Measurements from ENCODE around the gene PHETA2. TPM values are rescaled to one million over a fixed set of nuclear protein-coding genes. Genes with fewer than 3 reads are reported as not detected.

PHETA2 gene
- total RNA-seq, 4 donors from 2014 or later = 16.6 to 34.6 (median 25.4) TPM

DNA sequence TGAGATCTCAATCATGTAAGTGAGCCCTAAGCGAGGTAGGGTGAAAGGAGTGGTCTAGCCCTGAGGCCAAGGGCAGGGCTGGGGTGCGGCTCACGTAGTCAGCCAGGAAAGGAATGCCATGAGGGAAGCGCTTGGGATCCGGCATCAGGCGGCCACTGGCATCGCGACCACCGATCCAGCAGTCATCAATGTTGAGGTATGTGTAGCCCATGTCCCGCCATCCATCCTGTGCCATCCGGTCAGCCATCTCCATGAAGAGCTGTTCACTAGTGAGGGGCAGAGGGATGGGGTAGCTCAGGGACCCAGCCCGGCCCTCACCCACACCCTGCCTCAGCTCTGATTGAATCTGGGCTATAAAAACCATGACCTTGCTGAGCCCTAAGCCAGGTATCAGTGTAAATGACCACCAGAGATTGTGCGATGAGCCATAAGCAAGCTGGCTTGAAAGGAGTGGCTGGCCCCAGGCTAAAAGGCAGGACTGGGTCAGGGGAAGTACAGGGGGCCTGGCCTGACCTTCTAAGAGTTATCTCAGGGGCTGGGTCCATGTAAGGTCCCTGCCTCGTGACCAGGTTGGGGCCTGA, 6.3 kb upstream of the PHETA2 start:
- intact Hi-C loops (cut with DNase I) = no loop called here
- DNase-seq (ENCODE audit: extremely low spot score) = no peak
- Histone ChIP-seq H3K36me3 (peaks cover 30 to 54% (median 49%) of the 10 kb centered on the region in 4 donors), H3K4me3 (no peak overlapping the region), H3K9me3 (no peaks in the 10 kb centered on the region), H3K27me3 (no peaks in the 10 kb centered on the region), H3K27ac (replicated peaks in 1 of 4) (no peak overlapping the region), H3K4me1 (peaks cover 20 to 41% (median 31%) of the 10 kb centered on the region in 4 donors)
- no peak for TF ChIP-seq POLR2A (IDR thresholded peaks at IDR 0.05; ENCODE audit: low read depth)
- no peak for TF ChIP-seq POLR2AphosphoS5 (IDR thresholded peaks at IDR 0.05)
- TF ChIP-seq EP300 (IDR thresholded peaks at IDR 0.05) = no peak
- no peak for TF ChIP-seq CTCF (IDR thresholded peaks at IDR 0.05)
- WGBS = 91% methylated on average over 13 of the region's 14 CpGs

DNA sequence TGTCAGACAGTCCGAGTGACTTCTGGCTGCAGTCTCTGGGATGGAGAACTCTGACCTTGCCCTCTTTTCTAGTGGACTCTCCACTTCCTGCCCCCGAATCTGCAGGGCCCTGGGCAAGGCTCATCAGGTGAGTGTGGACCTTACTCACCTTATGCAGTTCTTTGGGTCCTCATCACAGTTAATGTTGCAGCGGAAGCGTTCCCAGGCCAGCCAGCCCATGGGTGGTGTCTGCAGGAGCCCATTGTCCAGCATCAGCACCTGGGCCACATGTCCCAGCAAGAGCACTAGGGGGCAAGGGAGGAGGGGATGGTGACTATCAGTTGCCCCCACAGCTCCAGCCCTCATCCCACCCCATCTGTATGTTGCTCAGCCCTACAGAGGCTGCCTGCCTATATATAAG, 5.8 kb upstream of the PHETA2 start:
- H3K9me3 ChIP-seq = no peaks in the 10 kb centered on the region
- TF ChIP-seq POLR2AphosphoS5 (IDR thresholded peaks at IDR 0.05) (no peak), EP300 (IDR thresholded peaks at IDR 0.05) (no peak), POLR2A (IDR thresholded peaks at IDR 0.05; ENCODE audit: low read depth) (no peak), CTCF (IDR thresholded peaks at IDR 0.05) (no peak)
- H3K36me3 ChIP-seq = peaks cover 26 to 48% (median 44%) of the 10 kb centered on the region in 4 donors
- DNase-seq (ENCODE audit: extremely low spot score) = no peak
- 100% methylated on average over 1 of the region's 4 CpGs for WGBS
- H3K27ac ChIP-seq (replicated peaks in 1 of 4) = no peak overlapping the region
- H3K4me3 ChIP-seq = no peak overlapping the region
- no peaks in the 10 kb centered on the region for H3K27me3 ChIP-seq
- peaks cover 21 to 45% (median 34%) of the 10 kb centered on the region in 4 donors for H3K4me1 ChIP-seq
- intact Hi-C loops (cut with DNase I) = no loop called here

GRCh38 chr22:42069801-42070516, 4.1 kb upstream of the PHETA2 start:
- peaks cover 26 to 36% (median 34%) of the 10 kb centered on the region in 4 donors for H3K36me3 ChIP-seq
- DNase-seq (ENCODE audit: extremely low spot score) = no peak

More at GRCh38 chr22:42069801-42070516, 4.1 kb upstream of the PHETA2 start:
- Histone ChIP-seq H3K27me3 (no peaks in the 10 kb centered on the region), H3K9me3 (no peaks in the 10 kb centered on the region), H3K27ac (replicated peaks in 1 of 4) (peak overlapping the region; percentile 92 to 95 (median 92)), H3K4me1 (peaks cover 36 to 59% (median 50%) of the 10 kb centered on the region in 4 donors), H3K4me3 (peak overlapping the region; percentile 65 to 92 (median 77))
- intact Hi-C loops (cut with DNase I) = no loop called here
- TF ChIP-seq POLR2AphosphoS5 (IDR thresholded peaks at IDR 0.05) = no peak
- TF ChIP-seq POLR2A (IDR thresholded peaks at IDR 0.05; ENCODE audit: low read depth) = no peak
- TF ChIP-seq EP300 (IDR thresholded peaks at IDR 0.05) = no peak
- TF ChIP-seq CTCF (IDR thresholded peaks at IDR 0.05) = no peak
- WGBS = 13% methylated on average over 14 of the region's 19 CpGs

Measured in esophagus muscularis mucosa (tissue), 4 donors.